Kidney tubule cell (primary cell): Measurements from ENCODE around the gene VAV2.
A peak's percentile ranks its signal among the peaks of the same experiment; 100 is the strongest.

Experiments used
- DNase-seq: peaks from one replicate; pipeline ENCODE4 v3.0.0-alpha.2; 2018; ENCODE audit warnings: low spot score

VAV2 gene

GRCh38 chr9:133890583-133890982 is 101.5 kb downstream of the VAV2 start:
- DNase-seq = no peak

GRCh38 chr9:133889584-133890301 is 102.4 kb downstream of the VAV2 start:
- peak; percentile 77 for DNase-seq

- DNase-seq = no peak
These were observed 103.2 kb downstream of the VAV2 start for GRCh38 chr9:133888809-133889491.

GRCh38 chr9:133888048-133888808 is 103.9 kb downstream of the VAV2 start:
- no peak for DNase-seq

- no peak for DNase-seq
These were observed 104.5 kb downstream of the VAV2 start for GRCh38 chr9:133887540-133888047.

- no peak for DNase-seq
These were observed 105.3 kb downstream of the VAV2 start for GRCh38 chr9:133886563-133887501.

- DNase-seq = no peak
These were observed 107.0 kb downstream of the VAV2 start for GRCh38 chr9:133884907-133885744.

- DNase-seq = no peak
These were observed 109.0 kb downstream of the VAV2 start for GRCh38 chr9:133882849-133883755.

- DNase-seq = no peak
These were observed 110.3 kb downstream of the VAV2 start for GRCh38 chr9:133881671-133882381.

- no peak for DNase-seq
These were observed 111.1 kb downstream of the VAV2 start for GRCh38 chr9:133880851-133881661.

GRCh38 chr9:133880136-133880535 is 112.0 kb downstream of the VAV2 start:
- no peak for DNase-seq

- no peak for DNase-seq
These were observed 112.5 kb downstream of the VAV2 start for GRCh38 chr9:133879615-133880014.

- DNase-seq = no peak
These were observed 113.7 kb downstream of the VAV2 start for GRCh38 chr9:133878402-133878801.

GRCh38 chr9:133877967-133878366 is 114.2 kb downstream of the VAV2 start:
- no peak for DNase-seq

- DNase-seq = no peak
These were observed 114.8 kb downstream of the VAV2 start for GRCh38 chr9:133877327-133877726.

- DNase-seq = no peak
These were observed 115.3 kb downstream of the VAV2 start for GRCh38 chr9:133876836-133877235.

- no peak for DNase-seq
These were observed 116.0 kb downstream of the VAV2 start for GRCh38 chr9:133876144-133876543.

GRCh38 chr9:133875131-133875530 is 117.0 kb downstream of the VAV2 start:
- no peak for DNase-seq
